GM12878 (cell line): Measurements from ENCODE around the gene SMIM12. TPM values are rescaled to one million over a fixed set of nuclear protein-coding genes. Genes with fewer than 3 reads are reported as not detected.

Experiments
- ATAC-seq: fragments of 200-7000 bp; cut with Tn5 transposase; 3 replicates; pipeline ENCODE4 v1.9.1; 2020; ENCODE audit warnings: mild to moderate bottlenecking, moderate library complexity
- BruUV-seq: library from RNA; stranded (reverse); fragments of 400-500 nt; replicated peaks from 2 replicates; lab custom pipeline; 2021; lab: Mats Ljungman, UMichigan
- CTCF ChIA-PET: fragments of 300-600 bp; sonication (Branson Sonifier 250); formaldehyde crosslinking; extraction: SDS; loops from one replicate; lab custom pipeline; 2021; ENCODE audit warnings: inconsistent platforms; lab: Yijun Ruan, JAX
- POLR2A ChIA-PET: fragments of 350-600 bp; formaldehyde crosslinking; extraction: SDS; loops from one replicate; lab custom pipeline; 2021; ENCODE audit warnings: inconsistent platforms; lab: Charles Lee
- RAD21 ChIA-PET: fragments of 300-600 bp; sonication (Branson Sonifier 250); formaldehyde crosslinking; loops from one replicate; lab custom pipeline; 2023; ENCODE audit warnings: antibody characterized with exemption; ENCODE audit not compliant: unreplicated experiment; lab: Charles Lee
- SMC1A ChIA-PET: fragments of 300-600 bp; sonication (Branson Sonifier 250); formaldehyde crosslinking; loops from one replicate; lab custom pipeline; 2023; ENCODE audit not compliant: unreplicated experiment, uncharacterized antibody; lab: Charles Lee
- DNase-seq: peaks from one replicate; pipeline ENCODE4 v3.0.0-alpha.2; 2011; ENCODE audit warnings: low read depth, low spot score
- FAIRE-seq: peaks from 3 replicates; lab custom pipeline; 2011; peaks lifted over from hg19 to GRCh38; lab: Jason Lieb, UNC
- H2AFZ ChIP-seq: 2 replicates; pipeline ENCODE4 v1.6.0; 2011; ENCODE audit warnings: low read depth, low read length, control low read depth; ENCODE audit not compliant: control insufficient read depth
- H3K27ac ChIP-seq: 2 replicates; pipeline ENCODE4 v1.5.1; 2011; ENCODE audit warnings: control low read depth; ENCODE audit not compliant: control insufficient read depth, insufficient read depth
- H3K27me3 ChIP-seq, 2 experiments: replicated peaks in 1 of 2; 2 replicates each; pipeline versions ENCODE4 v1.6.0 to v1.6.1; 2011; ENCODE audit warnings: low read length in 1 of 2; ENCODE audit not compliant: control insufficient read depth in 2 of 2, insufficient read depth in 2 of 2
- H3K36me3 ChIP-seq, 2 experiments: 2 replicates each; pipeline ENCODE4 v1.5.1; 2011; ENCODE audit warnings: low read length in 1 of 2; ENCODE audit not compliant: control insufficient read depth in 2 of 2, insufficient read depth in 2 of 2
- H3K4me1 ChIP-seq: 2 replicates; pipeline ENCODE4 v1.6.1; 2011; ENCODE audit warnings: mild to moderate bottlenecking, low read length, moderate library complexity, mixed read lengths; ENCODE audit not compliant: control insufficient read depth, insufficient read depth
- H3K4me2 ChIP-seq: 2 replicates; pipeline ENCODE4 v1.6.0; 2011; ENCODE audit warnings: control low read depth; ENCODE audit not compliant: control insufficient read depth, insufficient read depth
- H3K4me3 ChIP-seq: fragments of 200-600 bp; sonication (generic); 2 replicates; pipeline ENCODE4 v1.5.1; 2016
- H3K79me2 ChIP-seq: 2 replicates; pipeline ENCODE4 v1.6.0; 2011; ENCODE audit warnings: low read length; ENCODE audit not compliant: control insufficient read depth, insufficient read depth
- H3K9ac ChIP-seq: 2 replicates; pipeline ENCODE4 v1.8.0; 2011; ENCODE audit warnings: low read length, control low read depth, mixed read lengths; ENCODE audit not compliant: control insufficient read depth, insufficient read depth
- H3K9me3 ChIP-seq: replicated peaks from 3 replicates; pipeline ENCODE4 v1.5.1; 2011; ENCODE audit warnings: mild to moderate bottlenecking, low read length; ENCODE audit not compliant: control insufficient read depth, insufficient read depth
- H4K20me1 ChIP-seq: 2 replicates; pipeline ENCODE4 v1.6.0; 2011; ENCODE audit not compliant: control insufficient read depth, insufficient read depth
- CBX5 ChIP-seq: sonication (generic); IDR thresholded peaks from 2 replicates; pipeline ENCODE4 v1.6.1; 2016; ENCODE audit warnings: low read depth, moderate library complexity, mild to moderate bottlenecking, inconsistent platforms
- CEBPZ ChIP-seq: fragments of 150-350 bp; IDR thresholded peaks from 2 replicates; pipeline ENCODE4 v1.6.1; 2016; ENCODE audit warnings: low read depth, low read length
- FOXM1 ChIP-seq: IDR thresholded peaks from 2 replicates; pipeline ENCODE4 v1.6.1; 2012; ENCODE audit warnings: low read depth, mild to moderate bottlenecking, inconsistent platforms, low read length, moderate library complexity
- HCFC1 ChIP-seq: fragments of 150-350 bp; IDR thresholded peaks from 2 replicates; pipeline ENCODE4 v1.6.1; 2014; ENCODE audit warnings: low read length
- HDGF ChIP-seq: fragments of 450-650 bp; IDR thresholded peaks from 2 replicates; pipeline ENCODE4 v1.6.1; 2016; ENCODE audit warnings: antibody characterized with exemption
- MXI1 ChIP-seq: fragments of 150-350 bp; IDR thresholded peaks from 2 replicates; pipeline ENCODE4 v1.6.1; 2011; ENCODE audit warnings: low read depth, mild to moderate bottlenecking, inconsistent platforms, low read length, improper control_type of control experiment
- PRDM15 ChIP-seq: fragments of 450-650 bp; formaldehyde crosslinking; IDR thresholded peaks from 2 replicates; pipeline ENCODE4 v1.4.0; 2020; ENCODE audit warnings: mild to moderate bottlenecking, moderate library complexity
- RAD21 ChIP-seq: IDR thresholded peaks from 2 replicates; pipeline ENCODE4 v1.6.1; 2011; ENCODE audit warnings: mild to moderate bottlenecking, low read depth, low read length, moderate library complexity; ENCODE audit not compliant: insufficient read depth
- SMAD5 ChIP-seq: IDR thresholded peaks from 2 replicates; pipeline ENCODE4 v1.6.1; 2016; ENCODE audit warnings: antibody characterized with exemption, low read depth
- SMARCA5 ChIP-seq: fragments of 450-650 bp; IDR thresholded peaks from 2 replicates; pipeline ENCODE4 v1.6.1; 2017; ENCODE audit warnings: mild to moderate bottlenecking
- SMC3 ChIP-seq: IDR thresholded peaks from 2 replicates; pipeline ENCODE4 v1.6.1; 2011; ENCODE audit warnings: low read length, improper control_type of control experiment, borderline replicate concordance
- SREBF1 ChIP-seq: IDR thresholded peaks from 2 replicates; pipeline ENCODE4 v1.6.1; 2012; ENCODE audit warnings: mild to moderate bottlenecking, low read length
- SUZ12 ChIP-seq: fragments of 200-600 bp; sonication (generic); IDR thresholded peaks from one replicate; pipeline ENCODE4 v1.6.1; 2018; ENCODE audit warnings: antibody characterized with exemption, mild to moderate bottlenecking; ENCODE audit not compliant: unreplicated experiment
- YBX1 ChIP-seq: fragments of 450-650 bp; IDR thresholded peaks from 2 replicates; pipeline ENCODE4 v1.6.1; 2016; ENCODE audit warnings: antibody characterized with exemption
- YY1 ChIP-seq: IDR thresholded peaks from 2 replicates; pipeline ENCODE4 v1.6.1; 2011; ENCODE audit warnings: low read depth, mild to moderate bottlenecking, low read length
- ZBTB11 ChIP-seq: fragments of 450-650 bp; formaldehyde crosslinking; IDR thresholded peaks from 2 replicates; pipeline ENCODE4 v1.5.0; 2022; ENCODE audit warnings: mild to moderate bottlenecking, missing genetic modification characterization
- ZNF207 ChIP-seq: fragments of 450-650 bp; IDR thresholded peaks from 2 replicates; pipeline ENCODE4 v1.6.1; 2014; ENCODE audit warnings: antibody characterized with exemption, mild to moderate bottlenecking, borderline replicate concordance
- WGBS: methylation state at CpG from one replicate; pipeline ENCODE4 v1.1.6; 2016; ENCODE audit warnings: low lambda C conversion rate; ENCODE audit not compliant: insufficient replicate concordance, insufficient coverage; ENCODE audit errors: missing lambda C conversion rate; 5-methylcytosine and 5-hydroxymethylcytosine counted together
- in situ Hi-C: fragments of 300-500 bp; cut with MboI; formaldehyde crosslinking; loops from 9 replicates; pipeline ENCODE4 v1.14.3; 2018; ENCODE audit warnings: mixed read lengths
- intact Hi-C: fragments of 100-400 bp; cut with micrococcal nuclease; formaldehyde crosslinking; loops from one replicate; pipeline ENCODE4 v1.14.2; 2022; ENCODE audit not compliant: unreplicated experiment
- polyA plus RNA-seq, 11 experiments: library from polyadenylated mRNA; depleted of rRNA in 4 of 11; unstranded in 6 of 11; stranded (reverse) in 5 of 11; fragments of >200 nt; fragmentation: Nextera tagmentation in 4 of 11; fragmentation: Illumina TruSeq in 1 of 11; extraction: Ambion mirVana in 4 of 11; extraction: Trizol in 1 of 11; gene quantifications; 1 replicate in 1 of 11; 2 replicates in 10 of 11; pipeline versions ENCODE4 v1.2.1 to v1.2.3, GENCODE V29; 2011 to 2016; ENCODE audit warnings: inconsistent platforms in 2 of 11, missing spikeins in 2 of 11, low read depth in 1 of 11
- total RNA-seq, 4 experiments: library from RNA; depleted of rRNA in 3 of 4; stranded (reverse); fragments of >200 nt in 3 of 4; fragmentation: Illumina TruSeq in 1 of 4; extraction: Trizol in 1 of 4; gene quantifications; 2 replicates each; pipeline versions ENCODE4 v1.2.1 to v1.2.3, GENCODE V29; 2013 to 2021

Gene SMIM12
- total and polyA plus RNA-seq, 10 of the 15 experiments (the other 5 are each of a cell fraction or from before 2014, with no cell fraction given), result 26.1 to 81.5 (median 44.1) TPM

GRCh38 chr1:34816778-34817177 is 42.8 kb downstream of the SMIM12 start:
- intact Hi-C loops, result no loop called here
- Histone ChIP-seq H3K36me3 (no peaks in the 10 kb centered on the region), H3K27me3 (no peaks in the 10 kb centered on the region), H4K20me1 (no peaks in the 10 kb centered on the region), H2AFZ (no peak overlapping the region), H3K27ac (no peak overlapping the region), H3K9ac (no peak overlapping the region), H3K4me1 (no peaks in the 10 kb centered on the region), H3K4me3 (no peak overlapping the region), H3K9me3 (no peaks in the 10 kb centered on the region), H3K4me2 (no peak overlapping the region), H3K79me2 (no peaks in the 10 kb centered on the region)
- ATAC-seq (no peak), FAIRE-seq (no peak), DNase-seq (no peak)
- ChIA-PET POLR2A (no interaction called here), SMC1A (no interaction called here), RAD21 (no interaction called here), CTCF (interaction anchor here (0.9 to 1.4 kb wide), 2 partner anchors 10 to 49 kb away, joined by 4 to 5 read pairs; no protein-coding TSS in a partner anchor)
- WGBS, result 40% methylated on average over 3 of the region's 3 CpGs
- in situ Hi-C loops, result no loop called here
- BruUV-seq, result no TSS peak
- TF ChIP-seq YY1, result no peak
- TF ChIP-seq ZBTB11 (CRISPR knock-in tag), result no peak
- no peak for TF ChIP-seq MXI1
- TF ChIP-seq ZNF207, result no peak
- TF ChIP-seq SMARCA5, result no peak
- no peak for TF ChIP-seq PRDM15
- no peak for TF ChIP-seq SMAD5
- TF ChIP-seq FOXM1, result no peak
- no peak for TF ChIP-seq HDGF
- no peak for TF ChIP-seq RAD21
- TF ChIP-seq CBX5, result no peak
- TF ChIP-seq SUZ12, result no peak
- no peak for TF ChIP-seq CEBPZ
- TF ChIP-seq SREBF1, result no peak
- TF ChIP-seq YBX1, result no peak
- TF ChIP-seq SMC3, result no peak
- TF ChIP-seq HCFC1, result no peak
